Activated CD4-positive, alpha-beta T cell treated with anti-CD3 and anti-CD28 coated beads, Interleukin-10, Interleukin-2, amounts not matched to agents 100 ng/mL and 50 ng/mL, durations not matched to agents 16 hours and 8 hours (primary cell): ENCODE measurements around the gene ENOX2.

Source experiments
- DNase-seq: peaks from one replicate; pipeline ENCODE4 v3.0.0-alpha.2; 2020

The ENOX2 gene

GRCh38 chrX:130695931-130696330, 207.1 kb downstream of the ENOX2 start:
- DNase-seq = no peak

GRCh38 chrX:130694983-130695382, 208.0 kb downstream of the ENOX2 start:
- DNase-seq = no peak

- DNase-seq = no peak
These were observed 211.4 kb downstream of the ENOX2 start for GRCh38 chrX:130691576-130691975.

- DNase-seq = no peak
These were observed 214.6 kb downstream of the ENOX2 start for GRCh38 chrX:130688360-130688759.

- DNase-seq = no peak
These were observed 220.0 kb downstream of the ENOX2 start for GRCh38 chrX:130682990-130683389.

GRCh38 chrX:130680164-130681035, 222.6 kb downstream of the ENOX2 start:
- no peak for DNase-seq

- no peak for DNase-seq
These were observed 226.1 kb downstream of the ENOX2 start for GRCh38 chrX:130676861-130677260.

GRCh38 chrX:130672214-130672613, 230.8 kb downstream of the ENOX2 start:
- DNase-seq = no peak

GRCh38 chrX:130669233-130669632, 233.8 kb downstream of the ENOX2 start:
- no peak for DNase-seq

GRCh38 chrX:130665263-130665662, 237.7 kb downstream of the ENOX2 start:
- no peak for DNase-seq

- no peak for DNase-seq
These were observed 244.7 kb downstream of the ENOX2 start for GRCh38 chrX:130658310-130658709.

- no peak for DNase-seq
These were observed 248.5 kb downstream of the ENOX2 start for GRCh38 chrX:130654409-130654950.

- DNase-seq = no peak
These were observed 250.0 kb downstream of the ENOX2 start for GRCh38 chrX:130652824-130653578.

- no peak for DNase-seq
These were observed 253.3 kb downstream of the ENOX2 start for GRCh38 chrX:130649738-130650137.

GRCh38 chrX:130647468-130647867, 255.5 kb downstream of the ENOX2 start:
- no peak for DNase-seq

GRCh38 chrX:130645955-130646583, 256.9 kb downstream of the ENOX2 start:
- no peak for DNase-seq

GRCh38 chrX:130637591-130637990, 265.4 kb downstream of the ENOX2 start:
- DNase-seq = no peak

- no peak for DNase-seq
These were observed 266.7 kb downstream of the ENOX2 start for GRCh38 chrX:130636277-130636676.

- DNase-seq = no peak
These were observed 272.0 kb downstream of the ENOX2 start for GRCh38 chrX:130631011-130631410.

- DNase-seq = no peak
These were observed 274.5 kb downstream of the ENOX2 start for GRCh38 chrX:130628516-130628915.

- no peak for DNase-seq
These were observed 276.5 kb downstream of the ENOX2 start for GRCh38 chrX:130626521-130626920.

- DNase-seq = no peak
These were observed 277.6 kb downstream of the ENOX2 start for GRCh38 chrX:130625386-130625785.

- DNase-seq = no peak
These were observed 279.5 kb downstream of the ENOX2 start for GRCh38 chrX:130623518-130623917.
